Ishikawa (cell line): Measurements from ENCODE around the gene FGF10.

Experiments used
- CEBPB ChIP-seq: IDR thresholded peaks from 2 replicates; pipeline ENCODE4 v1.6.1; 2012
- CREB1 ChIP-seq: IDR thresholded peaks from 2 replicates; pipeline ENCODE4 v1.6.1; 2012; ENCODE audit warnings: low read depth
- EGR1 ChIP-seq: IDR thresholded peaks from 2 replicates; pipeline ENCODE4 v1.6.1; 2012
- EP300 ChIP-seq: IDR thresholded peaks from 2 replicates; pipeline ENCODE4 v1.6.1; 2012; ENCODE audit warnings: borderline replicate concordance
- FOXM1 ChIP-seq: IDR thresholded peaks from 2 replicates; pipeline ENCODE4 v1.6.1; 2012; ENCODE audit warnings: low read depth, borderline replicate concordance
- MAX ChIP-seq: IDR thresholded peaks from 2 replicates; pipeline ENCODE4 v1.6.1; 2012
- NFIC ChIP-seq: IDR thresholded peaks from 2 replicates; pipeline ENCODE4 v1.6.1; 2012
- RAD21 ChIP-seq: IDR thresholded peaks from 2 replicates; pipeline ENCODE4 v1.6.1; 2012; ENCODE audit warnings: low read depth
- REST ChIP-seq: IDR thresholded peaks from 2 replicates; pipeline ENCODE4 v1.6.1; 2012; ENCODE audit warnings: low read depth, mild to moderate bottlenecking
- TAF1 ChIP-seq: IDR thresholded peaks from 2 replicates; pipeline ENCODE4 v1.6.1; 2012; ENCODE audit warnings: low read depth, mild to moderate bottlenecking
- TCF12 ChIP-seq: IDR thresholded peaks from 2 replicates; pipeline ENCODE4 v1.6.1; 2012; ENCODE audit warnings: low read depth
- TEAD4 ChIP-seq: IDR thresholded peaks from 2 replicates; pipeline ENCODE4 v1.6.1; 2012
- USF1 ChIP-seq: IDR thresholded peaks from 2 replicates; pipeline ENCODE4 v1.6.1; 2012
- YY1 ChIP-seq: IDR thresholded peaks from 2 replicates; pipeline ENCODE4 v1.6.1; 2012; ENCODE audit warnings: low read depth
- ZBTB7A ChIP-seq: IDR thresholded peaks from 2 replicates; pipeline ENCODE4 v1.6.1; 2012; ENCODE audit warnings: low read depth

The FGF10 gene

GRCh38 chr5:44360919-44361318 is 28.3 kb downstream of the FGF10 start:
- no peak for TF ChIP-seq MAX
- TF ChIP-seq YY1: no peak
- TF ChIP-seq TEAD4: no peak
- TF ChIP-seq EP300: no peak
- no peak for TF ChIP-seq USF1
- no peak for TF ChIP-seq TCF12
- no peak for TF ChIP-seq REST
- no peak for TF ChIP-seq TAF1
- no peak for TF ChIP-seq RAD21
- TF ChIP-seq FOXM1: no peak
- no peak for TF ChIP-seq ZBTB7A
- no peak for TF ChIP-seq EGR1
- TF ChIP-seq CEBPB: no peak
- TF ChIP-seq NFIC: no peak

- TF ChIP-seq MAX (no peak), TAF1 (no peak), CEBPB (no peak), TEAD4 (no peak)
These were observed 30.8 kb downstream of the FGF10 start for GRCh38 chr5:44358421-44358820.

- TF ChIP-seq YY1 (no peak), TEAD4 (no peak), TAF1 (no peak), CEBPB (no peak), FOXM1 (no peak), CREB1 (no peak), REST (no peak), ZBTB7A (no peak), MAX (no peak), EP300 (no peak), NFIC (no peak)
These were observed 33.0 kb downstream of the FGF10 start for GRCh38 chr5:44356231-44356630.

GRCh38 chr5:44345871-44346270 is 43.3 kb downstream of the FGF10 start:
- TF ChIP-seq TCF12 (no peak), USF1 (no peak), MAX (no peak), RAD21 (no peak), TEAD4 (no peak), EGR1 (no peak), ZBTB7A (no peak)

GRCh38 chr5:44336708-44337107 is 52.5 kb downstream of the FGF10 start:
- TF ChIP-seq REST: no peak
- TF ChIP-seq FOXM1: no peak
- TF ChIP-seq EGR1: no peak
- no peak for TF ChIP-seq ZBTB7A
- TF ChIP-seq TEAD4: no peak
- no peak for TF ChIP-seq TCF12
- TF ChIP-seq USF1: no peak
- no peak for TF ChIP-seq EP300
- no peak for TF ChIP-seq RAD21
- TF ChIP-seq CREB1: no peak
- TF ChIP-seq YY1: no peak
- TF ChIP-seq TAF1: no peak
- TF ChIP-seq CEBPB: no peak
- no peak for TF ChIP-seq MAX
- no peak for TF ChIP-seq NFIC
